HG03196 (cell line): ENCODE measurements around the gene USP22.
A peak's percentile ranks its signal among the peaks of the same experiment; 100 is the strongest.
"Not testable (repeated sequence)": the region's sequence is repeated elsewhere in the genome, so short reads cannot be mapped to it uniquely, and the experiment has no call there.

ENCODE experiments used
- ATAC-seq: cut with Tn5 transposase; IDR thresholded peaks from one replicate; pipeline ENCODE4 v1.9.1; 2021; ENCODE audit not compliant: unreplicated experiment

Gene USP22

DNA sequence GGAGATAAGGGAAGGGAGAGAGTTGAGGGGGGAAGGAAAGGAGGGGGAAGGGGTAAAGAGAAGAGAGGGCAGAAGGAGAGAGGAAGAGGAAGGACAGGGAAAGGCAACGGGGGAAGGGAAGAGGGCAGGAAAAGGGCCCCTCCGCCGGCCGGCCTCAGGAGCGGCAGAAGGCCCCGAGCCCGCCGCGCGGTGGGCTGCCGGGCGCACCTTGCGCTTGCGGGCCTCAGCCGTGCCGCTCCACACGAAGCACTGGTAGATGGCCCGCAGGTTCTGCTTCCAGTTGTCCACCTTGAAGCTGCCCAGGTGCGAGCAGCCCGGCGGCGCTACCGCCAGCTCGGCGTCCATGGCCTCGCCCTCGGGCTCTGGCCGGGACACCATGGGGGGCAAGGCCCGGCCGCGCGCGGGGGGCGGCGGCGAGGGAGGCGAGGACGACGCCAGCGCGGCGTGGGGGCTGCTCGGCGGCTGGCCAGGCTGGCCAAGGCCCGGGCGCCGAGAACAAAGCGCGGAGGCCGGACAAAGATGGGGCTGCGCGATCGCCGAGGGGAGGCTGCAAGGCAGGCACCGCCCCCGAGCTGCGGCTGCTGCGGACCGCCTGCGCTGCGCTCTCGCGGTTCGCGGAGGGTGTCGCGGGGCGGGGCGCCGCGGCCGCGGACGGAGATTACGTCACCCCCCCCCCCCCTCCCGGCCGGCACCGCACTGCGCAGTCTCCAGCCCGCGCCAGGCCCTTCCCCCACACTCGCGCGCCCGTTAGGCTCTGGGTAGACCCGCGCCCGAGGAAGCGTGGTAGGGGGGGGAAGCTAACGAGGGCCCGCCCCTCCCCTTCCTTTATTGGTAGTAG is at the start of gene USP22:
Gene USP22 (minus strand): TSS at position 554 of the 838 bp plus-strand sequence. CDS start 176 bp downstream, at position 378.
- ATAC-seq: peak; percentile 61

DNA sequence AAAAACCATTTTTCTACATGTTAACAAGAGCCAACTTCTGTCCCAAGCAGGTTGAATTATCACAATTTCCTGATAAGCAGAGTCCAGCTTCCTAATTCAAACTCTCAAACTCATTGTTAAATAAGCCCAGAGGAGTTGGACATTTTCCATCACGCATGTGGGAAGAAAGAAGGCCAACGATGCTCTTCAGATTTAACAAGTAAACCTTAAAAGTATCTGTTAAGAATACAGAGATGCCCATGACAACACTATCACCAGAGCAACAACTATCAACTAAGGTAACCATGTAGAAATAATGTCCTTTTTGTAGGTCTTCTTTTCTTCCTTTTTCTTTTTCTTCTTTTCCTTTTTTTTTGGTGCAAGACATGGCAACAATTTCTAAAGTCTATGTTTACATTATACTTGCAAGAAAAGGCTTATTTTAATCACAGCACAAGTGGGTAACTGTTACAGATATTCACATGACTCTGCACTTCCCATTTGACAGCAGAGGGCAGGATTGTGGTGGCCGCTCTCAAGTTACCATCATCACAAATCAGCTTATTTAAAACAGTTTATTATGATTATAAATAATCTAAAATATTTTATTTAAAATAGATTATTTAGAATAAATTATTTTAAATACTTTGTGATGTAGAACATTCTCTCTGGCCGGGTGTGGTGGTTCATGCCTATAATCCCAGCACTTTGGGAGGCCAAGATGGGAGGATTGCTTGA is 48.2 kb upstream of the USP22 start:
- no peak for ATAC-seq

DNA sequence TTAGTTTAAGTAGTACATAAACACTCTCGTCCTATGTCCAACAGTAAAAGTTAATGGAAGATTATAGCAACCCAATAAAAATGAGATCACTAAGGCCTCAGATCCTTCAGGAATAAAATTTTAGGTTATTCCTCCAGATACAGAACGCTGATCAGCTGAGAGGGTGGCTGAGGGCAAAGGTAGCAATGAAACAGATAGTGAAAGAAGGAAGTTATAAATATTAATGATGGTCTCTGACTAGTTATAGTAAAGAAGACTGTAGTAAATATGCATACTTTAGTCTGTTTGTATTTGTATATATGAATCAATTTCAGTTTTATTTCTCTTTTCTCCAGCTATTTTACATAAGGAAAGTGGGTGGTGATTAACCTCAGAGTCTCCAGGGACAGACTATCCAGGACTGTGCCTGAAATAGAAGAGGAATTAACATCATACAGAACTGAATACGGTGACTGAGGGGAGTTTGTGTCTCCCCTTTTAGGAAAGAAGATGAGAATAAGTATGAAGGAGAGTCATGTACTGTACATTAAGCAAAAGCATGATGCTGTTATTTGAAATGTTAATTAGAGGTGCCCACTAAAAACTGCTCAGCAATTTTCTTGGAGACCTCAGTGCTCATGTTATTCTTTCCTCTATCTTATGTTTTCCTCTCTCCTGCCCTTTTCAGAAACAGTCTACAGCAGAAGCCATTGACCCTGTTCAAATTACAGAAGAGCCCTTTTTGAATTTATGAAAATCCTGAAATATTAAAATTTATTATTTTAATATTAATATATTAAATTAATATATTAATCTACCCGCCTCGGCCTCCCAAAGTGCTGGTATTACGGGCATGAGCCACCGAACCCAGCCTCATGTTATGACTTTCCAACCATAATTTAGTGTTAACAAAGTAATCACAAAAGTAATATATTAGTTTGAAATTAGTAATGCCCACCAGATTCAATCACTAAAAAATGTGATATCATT is 47.4 kb upstream of the USP22 start:
- no peak for ATAC-seq

DNA sequence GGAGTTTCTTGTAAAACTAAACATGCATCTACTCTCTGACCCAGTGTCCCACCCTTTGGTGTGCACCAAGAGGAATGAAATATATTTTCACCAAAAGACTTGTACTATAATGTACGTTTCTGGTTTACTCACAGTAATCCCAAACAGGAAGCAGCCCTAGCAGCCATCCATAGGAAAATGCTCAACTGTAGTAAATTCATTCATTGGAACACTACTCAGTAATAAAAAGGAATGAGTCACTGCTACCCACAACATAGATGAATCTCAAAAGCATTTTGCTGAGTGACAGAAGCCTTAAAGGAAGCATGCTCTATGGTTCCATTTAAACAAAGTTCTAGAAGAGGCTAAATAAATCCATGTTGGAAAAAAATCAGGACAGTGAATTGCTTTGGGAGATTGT is 46.3 kb upstream of the USP22 start:
- ATAC-seq: no peak

DNA sequence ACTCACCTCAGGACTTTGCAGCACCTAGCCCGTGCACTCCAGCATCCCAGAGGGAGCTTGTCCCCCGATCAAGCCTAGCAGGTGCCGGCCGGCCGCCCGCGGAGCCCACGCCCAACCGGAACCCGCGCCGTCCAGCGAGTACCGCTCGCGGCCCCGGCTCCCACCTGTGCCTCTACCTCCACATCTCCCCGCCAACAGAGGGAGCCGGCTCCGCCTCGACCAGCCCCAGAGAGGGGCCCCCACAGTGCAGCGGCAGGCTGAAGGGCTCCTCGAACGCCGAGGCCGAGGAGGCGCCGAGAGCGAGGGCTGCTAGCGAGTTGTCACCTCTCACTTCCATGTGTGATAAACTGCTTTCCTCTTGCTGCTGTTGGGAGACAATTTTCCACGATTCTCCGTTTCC is 42.9 kb upstream of the USP22 start:
- ATAC-seq: no peak

DNA sequence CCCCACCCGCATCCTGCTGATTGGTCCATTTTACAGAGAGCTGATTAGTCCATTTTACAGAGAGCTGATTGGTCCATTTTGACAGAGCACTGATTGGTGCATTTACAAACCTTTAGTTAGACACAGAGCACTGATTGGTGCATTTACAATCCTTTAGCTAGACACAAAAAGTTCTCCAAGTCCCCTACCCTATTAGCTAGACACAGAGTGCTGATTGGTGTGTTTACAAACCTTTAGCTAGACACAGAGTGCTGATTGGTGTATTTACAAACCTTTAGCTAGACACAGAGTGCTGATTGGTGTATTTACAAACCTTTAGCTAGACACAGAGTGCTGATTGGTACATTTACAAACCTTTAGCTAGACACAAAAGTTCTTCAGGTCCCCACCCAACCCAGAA is 42.5 kb upstream of the USP22 start:
- ATAC-seq: not testable (repeated sequence)

DNA sequence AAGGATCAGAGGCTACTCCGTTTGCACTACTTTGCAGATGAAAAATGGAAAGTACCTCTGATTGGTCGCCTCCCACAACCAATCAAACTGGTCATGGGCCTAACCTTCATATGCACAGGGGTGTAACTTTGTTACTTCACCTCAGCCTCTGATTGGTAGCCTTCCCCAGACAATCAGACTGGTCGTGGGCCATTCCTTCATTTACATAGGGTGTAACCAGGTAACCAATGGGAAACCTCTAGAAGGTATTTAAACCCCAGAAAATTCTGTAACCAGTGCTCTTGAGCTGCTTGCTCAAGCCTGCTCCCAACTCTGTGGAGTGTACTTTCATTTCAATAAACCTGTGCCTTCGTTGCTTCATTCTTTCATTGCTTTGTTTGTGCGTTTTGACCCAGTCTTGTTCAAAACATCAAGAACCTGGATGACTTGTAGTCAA is 39.2 kb upstream of the USP22 start:
- no peak for ATAC-seq

DNA sequence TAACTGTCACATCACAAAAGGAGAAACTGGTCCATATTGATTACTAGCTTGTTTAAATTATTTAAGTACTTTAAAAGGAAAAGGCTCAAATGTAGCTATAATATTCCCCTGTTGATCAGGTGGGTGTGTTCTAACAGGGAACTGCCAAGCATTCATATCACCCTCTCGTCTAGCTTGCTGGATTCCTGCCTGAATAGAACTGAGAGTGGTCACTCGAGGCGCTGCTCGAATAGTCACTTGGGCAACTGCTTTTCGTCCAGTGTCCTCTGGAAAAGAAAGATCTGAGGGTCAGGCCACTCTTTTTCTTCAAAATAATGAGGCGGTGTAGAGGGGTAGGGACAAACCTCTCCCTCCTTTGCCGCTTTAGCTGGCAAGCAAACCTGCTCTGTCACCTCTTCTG is 36.4 kb upstream of the USP22 start:
- no peak for ATAC-seq

DNA sequence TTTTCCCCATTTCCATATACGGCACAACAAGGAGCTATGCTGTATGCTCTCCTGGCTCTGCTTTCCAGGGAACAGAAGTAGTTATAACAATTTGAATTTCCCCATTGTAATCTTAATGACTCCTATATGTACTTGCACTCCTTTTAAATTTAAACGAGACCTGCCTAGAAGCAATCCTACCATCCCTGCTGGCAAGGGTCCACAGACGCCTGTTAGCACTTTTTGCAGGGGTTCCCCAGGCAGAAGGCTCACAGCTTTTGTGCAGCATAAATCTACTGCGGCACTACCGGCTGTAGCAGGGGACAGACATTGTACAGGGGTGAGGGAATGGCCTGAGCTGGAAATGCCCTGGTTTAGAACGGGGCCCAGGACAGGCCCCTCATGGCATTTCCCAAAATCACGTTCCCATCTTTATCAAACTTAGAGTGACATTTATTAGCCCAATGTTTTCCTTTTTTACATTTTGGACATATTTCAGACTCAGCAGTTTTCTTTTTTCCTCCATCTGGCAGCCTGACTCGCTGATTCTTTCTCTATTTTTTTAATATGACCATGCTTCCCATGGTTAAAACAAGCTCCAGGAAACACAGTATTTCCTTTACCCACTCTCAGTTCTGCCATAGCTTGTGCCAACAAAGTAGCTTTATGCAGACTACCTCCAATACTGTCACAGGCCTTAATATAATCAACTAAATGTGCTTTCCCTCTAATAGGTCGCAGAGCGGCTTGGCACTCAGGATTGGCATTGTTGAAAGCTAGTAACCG is 35.4 kb upstream of the USP22 start:
- no peak for ATAC-seq

DNA sequence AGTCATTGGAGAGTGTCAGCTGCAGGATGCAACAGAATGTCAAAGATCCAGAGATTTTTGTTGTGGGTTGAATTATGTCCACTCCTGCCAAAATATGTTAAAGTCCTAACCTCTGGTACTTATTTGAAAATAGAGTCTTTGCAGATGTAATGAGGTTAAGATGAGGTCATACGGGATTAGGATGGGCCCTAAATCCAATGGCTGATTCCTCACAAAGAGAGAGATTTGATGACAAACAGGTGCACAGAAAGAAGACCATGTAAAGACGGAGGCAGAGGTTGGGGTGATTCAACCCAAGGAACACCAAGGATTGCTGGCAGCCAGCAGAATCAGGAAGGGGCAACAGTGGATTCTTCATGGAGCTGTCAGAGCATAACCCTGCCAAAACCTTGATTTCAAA is 34.5 kb upstream of the USP22 start:
- ATAC-seq: no peak

DNA sequence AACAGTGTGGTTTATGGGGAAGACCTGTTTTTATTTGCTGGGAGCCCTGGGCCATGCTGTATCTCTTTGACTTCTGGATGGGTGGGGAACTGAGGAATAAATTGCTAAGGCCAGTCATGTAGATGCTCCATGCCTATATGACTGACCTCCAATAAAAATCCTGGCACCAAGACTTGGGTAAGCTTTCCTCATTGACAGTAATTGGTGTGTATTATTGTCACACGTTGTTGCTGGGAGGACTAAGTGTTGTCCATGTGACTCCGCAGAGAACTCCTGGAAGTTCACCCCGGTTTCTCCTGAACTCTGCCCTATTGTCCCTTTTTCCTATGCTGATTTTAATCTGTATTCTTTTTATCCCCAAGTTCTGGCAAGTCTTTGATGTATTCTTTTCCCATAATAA is 33.4 kb upstream of the USP22 start:
- ATAC-seq: no peak

DNA sequence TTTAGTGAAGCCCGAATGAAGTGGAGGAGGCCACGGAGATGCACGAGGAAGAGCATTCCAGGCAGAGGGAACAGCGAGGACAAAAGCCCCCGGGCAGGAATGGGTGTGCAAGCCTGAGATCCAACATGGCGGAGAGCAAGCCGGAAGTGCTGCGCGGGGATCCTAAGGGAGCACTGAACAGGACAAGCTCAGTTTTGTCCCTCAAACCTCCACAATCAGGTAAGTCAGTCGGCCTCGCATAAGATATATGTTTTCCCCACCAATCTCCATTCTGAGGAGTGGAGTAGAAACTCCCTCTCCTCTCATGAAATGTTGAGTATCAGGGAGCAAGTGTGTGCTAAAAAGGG is 32.9 kb upstream of the USP22 start:
- ATAC-seq: no peak

DNA sequence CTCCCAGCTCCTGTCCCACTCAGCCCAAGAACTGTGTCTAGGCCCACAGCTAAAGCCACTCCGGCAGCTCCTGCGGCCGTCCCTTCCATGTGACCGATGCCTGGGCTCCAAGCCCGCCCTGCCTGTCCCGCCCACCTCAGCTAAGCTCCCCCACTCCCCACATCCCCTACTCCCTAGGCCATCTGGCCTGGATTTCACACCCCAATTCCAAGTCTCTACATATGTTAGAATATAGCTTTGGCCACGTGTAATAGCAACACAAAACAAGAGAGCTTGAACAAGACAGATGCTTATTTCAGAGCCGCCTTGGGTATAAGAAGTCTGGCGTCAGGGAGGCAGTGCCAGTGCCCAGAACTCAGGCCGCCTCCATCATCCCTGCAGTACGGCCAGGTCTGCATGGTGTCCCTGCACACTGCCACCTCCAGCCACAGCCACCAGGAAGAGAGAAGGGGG is 30.0 kb upstream of the USP22 start:
- ATAC-seq: no peak

DNA sequence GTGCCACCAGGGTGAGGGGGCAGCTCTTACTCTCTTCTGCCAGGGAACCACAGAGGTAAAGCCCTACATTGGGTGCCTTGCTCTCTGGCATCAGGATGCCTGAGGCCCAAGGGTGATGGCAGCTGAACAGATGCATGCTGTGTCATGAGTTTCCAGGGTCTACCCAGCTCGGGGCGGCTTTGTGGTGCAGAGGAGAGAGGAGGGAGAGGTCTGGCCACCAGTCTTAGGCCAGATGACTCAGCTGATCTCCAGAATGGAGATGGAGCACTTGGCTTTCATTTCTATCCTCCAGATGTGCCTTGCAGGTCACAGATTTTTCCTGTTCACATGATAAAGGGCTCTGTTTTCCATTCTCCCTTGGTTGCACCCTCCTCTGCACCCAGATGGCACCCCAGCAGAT is 23.6 kb upstream of the USP22 start:
- no peak for ATAC-seq

DNA sequence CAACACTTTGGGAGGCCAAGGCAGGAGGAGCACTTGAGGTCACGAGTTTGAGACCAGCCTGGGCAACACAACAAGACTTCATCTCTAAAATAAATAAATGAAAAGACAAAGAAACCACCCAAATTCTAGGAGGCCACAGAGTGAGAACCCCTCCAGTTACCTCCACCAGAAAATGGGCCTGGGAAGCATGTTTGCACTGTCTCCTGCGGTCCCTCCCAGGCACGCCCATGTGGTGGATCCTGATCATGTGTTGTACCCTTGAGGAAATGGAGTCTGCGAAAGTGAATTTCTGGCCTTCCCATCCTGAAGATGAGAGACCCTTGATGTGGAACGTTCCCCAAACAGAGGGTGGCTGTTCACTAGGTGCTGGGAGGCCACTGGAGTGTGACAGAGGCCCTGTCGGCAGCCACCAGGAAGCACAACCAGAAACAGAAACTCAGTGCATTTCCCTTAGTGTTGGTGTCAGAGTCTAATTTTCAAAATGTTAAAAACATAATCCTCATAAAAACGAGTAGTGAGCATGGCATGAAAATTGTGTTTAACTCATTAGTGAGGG is 19.2 kb upstream of the USP22 start:
- peak; percentile 66 for ATAC-seq

DNA sequence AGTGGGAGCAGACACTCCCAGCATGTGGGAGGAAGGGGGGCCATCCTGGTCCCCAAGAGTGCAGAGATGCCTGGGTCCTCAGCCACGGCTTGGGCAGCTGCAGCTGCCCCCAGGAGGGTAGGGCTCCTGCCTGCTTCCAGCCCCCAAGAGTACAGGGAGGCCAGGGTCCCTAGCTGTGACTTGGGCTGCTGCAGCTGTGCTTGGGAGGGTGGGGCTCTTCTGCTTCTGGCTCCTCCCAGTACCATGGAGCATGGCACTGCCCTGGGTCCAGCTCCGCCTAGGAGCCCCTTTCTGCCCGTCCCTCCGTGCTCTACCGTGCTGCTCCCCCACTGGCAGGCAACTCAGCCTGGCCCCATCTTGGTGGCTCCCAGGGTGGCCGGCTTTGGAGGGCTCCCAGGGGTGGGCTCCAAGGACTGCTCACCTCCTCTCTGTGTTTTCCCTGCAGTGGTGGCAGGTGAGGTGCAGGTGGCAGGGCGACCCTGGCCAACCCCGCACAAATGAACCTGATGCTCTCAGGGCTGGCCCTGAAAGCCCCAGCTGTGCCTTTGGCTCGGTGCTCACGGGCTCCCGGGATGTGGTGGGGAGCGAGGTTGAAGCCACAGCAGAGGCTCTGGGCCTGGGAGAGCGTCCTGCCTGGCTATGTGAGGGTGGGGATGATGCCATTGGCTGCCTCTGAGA is 18.5 kb upstream of the USP22 start:
- no peak for ATAC-seq

DNA sequence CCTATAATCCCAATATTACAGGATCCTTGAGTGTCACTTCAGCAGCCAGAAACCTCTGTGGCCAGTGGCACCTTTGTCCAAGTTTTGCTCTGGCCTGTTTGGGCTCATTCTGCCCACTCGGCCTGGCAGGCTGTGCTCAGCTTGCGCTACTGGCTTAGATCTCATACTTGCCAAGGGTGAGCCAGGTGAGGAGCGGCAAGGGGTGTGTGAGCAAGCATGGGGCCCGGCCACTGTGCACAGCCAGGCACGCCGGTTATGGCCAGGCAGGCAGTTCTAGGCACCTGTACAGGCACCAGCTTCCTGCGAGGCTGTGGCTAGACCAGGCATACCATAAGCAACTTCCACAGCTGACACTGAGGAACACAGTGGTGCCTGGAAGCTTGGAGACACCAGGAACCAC is 16.9 kb upstream of the USP22 start:
- ATAC-seq: no peak

DNA sequence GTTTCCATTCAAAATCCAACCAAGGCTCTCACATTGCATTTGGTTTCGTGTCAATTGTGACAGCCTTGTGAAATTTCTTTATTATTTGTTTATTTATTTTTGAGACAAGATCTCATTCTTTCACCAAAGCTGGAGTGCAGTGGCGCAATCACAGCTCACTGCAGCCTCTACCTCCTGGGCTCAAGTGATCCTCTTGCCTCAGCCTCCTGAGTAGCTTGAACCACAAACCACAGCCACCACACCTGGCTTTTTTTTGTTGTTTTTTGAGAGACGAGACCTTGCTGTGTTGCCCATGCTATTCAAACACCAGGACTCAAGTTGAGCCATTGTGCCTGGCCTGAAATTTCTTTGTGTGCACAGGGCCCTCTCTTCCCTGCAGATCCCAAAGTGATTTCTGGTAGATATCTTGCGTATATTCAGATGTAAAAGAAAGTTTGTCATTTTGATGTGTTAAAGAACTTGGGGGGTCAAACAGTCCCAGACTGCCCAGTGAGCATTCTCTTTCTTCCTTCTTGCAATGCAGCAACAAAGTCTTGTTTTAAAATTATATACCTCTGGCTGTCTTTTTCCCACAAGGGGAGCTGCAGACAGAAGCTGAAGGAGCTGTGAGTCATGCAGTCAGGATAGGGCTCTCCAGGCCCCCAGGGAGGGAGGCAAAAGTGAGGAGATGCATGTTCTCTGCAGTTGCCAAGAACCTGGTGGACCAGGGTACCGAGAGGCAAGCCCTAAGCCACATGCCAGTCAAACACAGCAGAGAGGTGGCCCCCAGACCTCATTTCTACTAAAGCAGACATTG is 15.5 kb upstream of the USP22 start:
- no peak for ATAC-seq

DNA sequence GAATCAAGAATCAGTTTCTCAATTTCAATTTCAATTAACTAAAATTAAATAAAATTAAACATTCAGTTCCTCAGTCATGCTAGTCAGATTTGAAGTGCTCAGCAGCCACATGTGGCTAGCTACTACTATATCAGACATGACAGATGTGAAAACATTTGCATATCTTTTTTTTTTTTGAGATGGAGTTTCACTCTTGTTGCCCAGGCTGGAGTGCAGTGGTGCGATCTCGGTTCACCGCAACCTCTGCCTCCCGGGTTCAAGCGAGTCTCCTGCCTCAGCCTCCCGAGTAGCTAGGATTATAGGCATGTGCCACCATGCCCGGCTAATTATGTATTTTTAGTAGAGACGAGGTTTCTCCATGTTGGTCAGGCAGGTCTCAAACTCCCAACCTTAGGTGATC is 10.2 kb upstream of the USP22 start:
- ATAC-seq: peak; percentile 79
